NT2/D1 (cell line): ENCODE measurements around the gene NT5C2.

Experiments
- SUZ12 ChIP-seq: IDR thresholded peaks from 2 replicates; pipeline ENCODE4 v1.6.1; 2011; ENCODE audit not compliant: insufficient read length, insufficient read depth; ENCODE audit errors: extremely low read depth
- YY1 ChIP-seq: IDR thresholded peaks from 2 replicates; pipeline ENCODE4 v1.6.1; 2011; ENCODE audit not compliant: insufficient read length, insufficient read depth
- ZNF274 ChIP-seq: IDR thresholded peaks from 2 replicates; pipeline ENCODE4 v1.6.1; 2011; ENCODE audit warnings: mild to moderate bottlenecking, low read depth, low read length

DNA sequence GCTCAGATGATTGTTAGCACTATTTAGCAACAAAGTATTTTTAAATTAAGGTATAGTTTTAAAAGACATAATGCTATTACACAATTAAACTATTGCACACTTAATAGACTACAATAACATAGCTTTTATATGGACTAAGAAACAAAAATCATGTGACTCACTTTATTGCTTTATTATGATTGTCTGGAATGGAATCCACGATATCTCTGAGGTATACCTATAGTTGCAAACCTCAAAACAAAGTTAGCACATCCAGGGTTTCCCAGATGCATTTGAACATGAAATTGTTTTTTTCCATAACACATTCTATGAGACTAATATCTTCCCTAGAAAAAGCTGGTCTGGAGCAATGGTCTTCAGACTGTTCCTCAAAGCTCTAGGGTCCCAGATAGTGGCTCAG is 34.3 kb upstream of the NT5C2 start:
- TF ChIP-seq ZNF274, result no peak
- no peak for TF ChIP-seq SUZ12
- no peak for TF ChIP-seq YY1
